ENCODE measurements around the gene SLC6A5. TPM values are rescaled to one million over a fixed set of nuclear protein-coding genes. Genes with fewer than 3 reads are reported as not detected.

Gene SLC6A5
- total and polyA plus RNA-seq, 11 donors, result not detected

GRCh38 chr11:20638074-20638473, 38.7 kb downstream of the SLC6A5 start:
- Histone ChIP-seq H3K4me3 (no peak overlapping the region), H3K27ac (no peak overlapping the region), H3K36me3 (no peaks in the 10 kb centered on the region), H3K4me1 (no peaks in the 10 kb centered on the region), H3K27me3 (peaks cover 0 to 4% (median 0%) of the 10 kb centered on the region in 9 donors), H3K9me3 (peaks cover 0 to 5% (median 0%) of the 10 kb centered on the region in 12 donors)
- TF ChIP-seq CTCF (IDR thresholded peaks at IDR 0.05) (no peak), POLR2A (IDR thresholded peaks at IDR 0.05) (no peak)
- ATAC-seq (no peak), DNase-seq (no peak)
- intact Hi-C loops (cut with DNase I), result no loop called here
- 69 to 87% (median 79%) methylated on average over 7 of the region's 7 CpGs for WGBS, 4 donors

GRCh38 chr11:20639688-20640087, 40.3 kb downstream of the SLC6A5 start:
- Histone ChIP-seq H3K36me3 (no peaks in the 10 kb centered on the region), H3K4me1 (no peaks in the 10 kb centered on the region), H3K27ac (no peak overlapping the region), H3K4me3 (no peak overlapping the region), H3K9me3 (peaks cover 0 to 5% (median 0%) of the 10 kb centered on the region in 12 donors), H3K27me3 (peaks cover 0 to 4% (median 0%) of the 10 kb centered on the region in 9 donors)
- intact Hi-C loops (cut with DNase I), result loop anchor here in 6 of 10 donors (10.0 kb wide), 2 partner anchors 1495 to 1665 kb away; no protein-coding TSS in a partner anchor
- ATAC-seq (no peak), DNase-seq (no peak)
- no peak for TF ChIP-seq POLR2A (IDR thresholded peaks at IDR 0.05)
- no peak for TF ChIP-seq CTCF (IDR thresholded peaks at IDR 0.05)
- 40 to 91% (median 42%) methylated on average over 1 to 3 of the region's 3 CpGs for WGBS, 4 donors

DNA sequence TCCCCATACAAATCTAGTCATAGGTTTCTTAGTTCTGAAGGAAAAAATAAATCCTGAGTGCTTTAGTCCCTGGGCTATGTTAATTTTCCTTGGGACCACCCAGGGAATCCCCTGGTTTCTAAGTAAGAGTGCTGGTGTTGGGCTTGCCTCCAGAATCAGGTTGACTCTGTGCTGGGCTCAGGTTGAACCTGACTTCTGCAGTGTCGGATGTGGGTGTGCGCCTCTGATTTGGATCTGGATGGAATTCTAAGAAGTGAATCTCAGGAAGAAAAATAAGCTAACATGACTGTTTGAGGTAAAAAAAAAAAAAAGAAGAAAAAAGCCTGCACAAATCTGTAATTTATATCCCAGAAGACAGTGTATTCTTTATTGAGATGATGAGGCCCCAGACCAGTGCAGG, 41.0 kb downstream of the SLC6A5 start:
- no peaks in the 10 kb centered on the region for H3K36me3 ChIP-seq
- intact Hi-C loops (cut with DNase I), result loop anchor here in 6 of 10 donors (10.0 kb wide), 2 partner anchors 1494 to 1664 kb away; no protein-coding TSS in a partner anchor
- H3K27me3 ChIP-seq, result peaks cover 0 to 4% (median 0%) of the 10 kb centered on the region in 9 donors
- DNase-seq, result no peak
- H3K4me1 ChIP-seq, result no peaks in the 10 kb centered on the region
- no peak for ATAC-seq
- no peak overlapping the region for H3K27ac ChIP-seq
- no peak for TF ChIP-seq CTCF (IDR thresholded peaks at IDR 0.05)
- no peak for TF ChIP-seq POLR2A (IDR thresholded peaks at IDR 0.05)
- 94 to 100% (median 95%) methylated on average over 2 of the region's 2 CpGs for WGBS, 4 donors
- H3K4me3 ChIP-seq, result no peak overlapping the region
- H3K9me3 ChIP-seq, result peaks cover 0 to 5% (median 0%) of the 10 kb centered on the region in 12 donors

DNA sequence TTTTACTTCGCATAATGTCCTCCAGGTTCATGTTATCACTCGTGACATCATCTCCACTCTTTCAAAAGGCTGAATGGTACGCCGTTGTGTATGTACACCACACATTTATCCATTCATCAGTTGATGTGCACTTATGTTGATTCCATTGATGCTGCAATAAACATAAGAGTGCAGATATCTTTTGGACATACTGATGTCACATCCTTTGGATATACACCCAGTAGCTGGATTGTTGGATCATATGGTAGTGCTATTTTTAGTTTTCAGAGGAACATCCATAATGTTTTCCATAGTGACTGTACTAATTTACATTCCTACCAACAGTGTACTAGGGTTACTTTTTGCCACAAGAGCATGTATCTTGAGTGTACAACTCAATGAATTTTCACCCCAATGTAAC, 45.0 kb downstream of the SLC6A5 start:
- TF ChIP-seq POLR2A (IDR thresholded peaks at IDR 0.05), result no peak
- no peak for TF ChIP-seq CTCF (IDR thresholded peaks at IDR 0.05)
- Histone ChIP-seq H3K36me3 (no peaks in the 10 kb centered on the region), H3K27ac (no peak overlapping the region), H3K4me1 (no peaks in the 10 kb centered on the region), H3K9me3 (peaks cover 0 to 5% (median 0%) of the 10 kb centered on the region in 12 donors), H3K27me3 (peaks cover 0 to 9% (median 0%) of the 10 kb centered on the region in 9 donors), H3K4me3 (no peak overlapping the region)
- intact Hi-C loops (cut with DNase I), result loop anchor here in 6 of 10 donors (10.0 kb wide), 2 partner anchors 1490 to 1660 kb away; no protein-coding TSS in a partner anchor
- WGBS, 4 donors, result 73 to 89% (median 82%) methylated on average over 4 of the region's 4 CpGs
- no peak for DNase-seq
- ATAC-seq, result no peak
